Measurements from ENCODE around the gene IGF1R.
"Not testable (repeated sequence)": the region's sequence is repeated elsewhere in the genome, so short reads cannot be mapped to it uniquely, and the experiment has no call there.

IGF1R gene

DNA sequence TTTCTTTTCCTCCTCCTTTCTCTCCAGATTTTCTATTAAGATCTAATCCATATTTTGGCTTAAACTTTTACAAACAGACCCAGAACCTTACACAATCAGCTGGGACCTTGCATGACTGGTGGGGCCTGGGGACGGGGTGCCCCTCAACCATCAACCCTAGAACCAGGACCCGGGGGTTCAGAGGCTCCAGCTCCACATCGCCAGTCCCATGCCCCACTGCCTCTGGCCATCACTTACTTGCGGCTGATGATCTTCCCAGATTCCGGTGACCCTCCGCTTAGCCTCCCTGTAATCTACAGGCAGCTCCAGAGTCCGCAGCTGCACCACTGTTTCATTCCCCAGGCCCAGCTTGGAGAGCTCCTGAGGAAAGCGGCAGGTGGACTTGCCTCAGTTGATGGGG, 322.5 kb downstream of the IGF1R start:
- no peak for DNase-seq

DNA sequence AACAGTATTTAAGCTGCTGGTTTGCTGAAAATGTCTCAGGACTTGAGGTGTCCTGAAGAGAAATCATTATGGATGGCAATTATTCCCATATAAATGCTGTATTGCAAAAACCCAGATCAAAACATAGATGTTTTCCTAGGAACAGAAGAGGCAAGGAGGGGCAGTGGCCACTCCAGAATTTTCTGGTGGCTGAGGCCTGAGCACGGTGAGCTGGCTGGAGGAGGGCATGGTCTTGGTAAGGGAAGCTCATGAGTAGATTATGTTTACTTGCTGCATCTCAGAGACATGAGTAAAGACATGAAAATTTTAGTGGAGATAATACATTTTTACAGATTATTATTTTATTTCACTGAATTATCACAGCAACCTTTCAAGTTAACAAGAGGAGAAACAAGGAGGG, 328.2 kb downstream of the IGF1R start:
- DNase-seq = no peak

DNA sequence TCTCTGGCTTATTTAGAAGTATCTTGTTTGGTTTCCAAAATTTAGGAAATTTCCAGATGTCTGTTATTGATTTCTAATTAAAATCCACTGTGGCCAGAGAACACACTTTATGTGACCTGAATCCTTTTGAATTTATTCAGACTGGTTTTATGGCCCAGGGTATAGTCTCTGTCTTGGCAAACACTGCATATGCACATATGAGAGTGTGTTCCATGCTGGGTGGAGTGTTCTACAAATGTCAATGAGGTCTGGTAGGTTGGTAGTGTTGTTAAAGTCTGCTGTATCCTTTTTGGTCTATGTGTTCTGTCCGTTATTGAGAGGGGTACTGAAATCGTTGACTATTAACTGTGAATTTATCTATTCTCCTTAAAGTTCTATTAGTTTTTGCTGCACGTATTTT, 329.1 kb downstream of the IGF1R start:
- DNase-seq = no peak

DNA sequence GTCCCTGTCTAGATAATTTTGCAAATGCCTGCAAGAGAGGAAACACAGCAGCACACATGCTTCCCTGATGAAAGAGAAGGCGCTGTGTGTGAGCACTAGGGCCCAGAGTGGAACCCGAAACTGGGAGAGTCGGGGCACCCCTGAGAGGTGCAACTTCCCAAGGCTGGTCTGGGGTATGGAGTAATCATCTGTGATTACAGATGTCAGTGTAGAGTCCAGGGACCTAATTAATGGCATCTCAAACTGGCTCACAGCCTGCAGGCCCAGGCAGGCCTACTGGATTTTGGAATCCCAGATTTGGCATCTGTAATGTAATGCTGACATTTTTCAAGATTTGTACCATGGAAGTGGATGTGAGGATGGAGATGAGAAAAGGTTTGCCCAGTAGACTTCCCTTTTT, 329.8 kb downstream of the IGF1R start:
- DNase-seq = no peak

DNA sequence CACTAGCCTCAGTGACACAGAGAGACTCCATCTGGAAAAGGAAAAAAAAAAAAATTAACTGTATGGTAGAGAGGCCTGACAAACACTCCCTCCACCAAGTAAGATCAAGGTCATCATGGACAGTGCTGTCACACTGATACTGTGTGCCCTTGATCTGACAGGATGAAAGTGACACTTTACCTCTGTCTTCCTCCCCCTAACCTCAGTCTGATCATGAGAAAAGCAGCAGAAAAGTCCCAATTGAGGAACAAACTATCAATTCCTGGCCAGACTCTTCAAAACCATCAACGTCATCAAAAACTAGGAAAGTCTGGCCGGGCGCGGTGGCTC, 332.5 kb downstream of the IGF1R start:
- DNase-seq = no peak

DNA sequence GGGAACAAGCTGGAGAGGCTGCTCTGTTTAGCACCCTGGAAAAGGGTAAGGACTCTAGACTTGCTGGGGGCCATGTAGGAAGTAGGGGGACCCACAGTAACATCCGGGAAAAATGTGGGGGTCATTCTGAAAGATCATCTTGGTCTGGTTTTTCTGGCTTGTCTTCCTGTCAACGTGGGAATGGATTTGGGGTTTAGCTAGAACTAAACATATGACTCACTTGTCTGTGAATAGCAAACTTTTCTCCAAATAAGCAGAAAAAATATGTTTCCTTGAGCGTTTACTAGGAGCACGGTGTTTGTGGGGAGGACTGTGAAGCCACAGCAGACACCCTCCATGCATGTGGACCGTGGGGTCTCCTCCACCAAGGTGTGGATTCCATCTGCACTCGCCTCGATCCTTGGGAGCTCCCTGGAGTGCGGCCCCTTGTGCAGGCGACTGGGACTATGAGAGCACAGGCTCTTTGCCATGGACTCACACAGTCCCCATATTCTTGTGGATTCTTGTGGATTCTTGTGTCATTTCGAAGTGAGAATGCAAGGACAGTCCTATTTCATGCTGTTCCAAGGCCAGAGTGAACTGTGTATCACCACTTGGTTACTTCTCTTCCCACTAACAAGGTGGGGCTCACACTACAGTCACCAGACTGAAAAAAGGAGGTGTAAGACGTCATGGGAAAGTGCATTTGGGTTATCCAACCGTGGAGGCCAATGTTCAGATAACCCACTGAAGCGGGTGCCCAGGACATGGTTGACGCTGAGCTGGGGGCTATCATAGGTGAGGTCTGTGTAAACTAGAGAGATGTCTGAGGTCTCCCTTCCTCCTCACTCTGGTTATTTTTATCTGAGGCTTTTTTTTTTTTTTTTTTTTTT, 333.7 kb downstream of the IGF1R start:
- DNase-seq = no peak

DNA sequence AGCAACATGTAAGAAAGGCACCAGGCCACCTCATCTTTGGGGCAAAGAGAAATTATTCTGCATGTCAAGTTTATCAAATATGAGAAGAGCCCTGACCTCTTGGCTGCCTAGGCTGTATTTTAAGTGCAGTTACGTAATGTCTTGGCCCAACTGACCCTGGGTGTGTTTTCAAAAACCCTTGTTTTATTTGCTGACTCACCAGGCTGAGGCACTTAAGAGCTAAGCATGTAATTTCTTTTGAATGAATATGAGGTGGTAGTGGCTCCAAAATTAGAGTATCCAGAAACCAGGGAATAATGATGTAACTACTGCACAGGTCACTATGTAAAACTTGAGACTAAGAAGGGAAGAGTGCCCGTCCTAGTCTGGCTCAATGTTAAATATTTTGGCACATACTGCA, 335.0 kb downstream of the IGF1R start:
- DNase-seq = no peak

DNA sequence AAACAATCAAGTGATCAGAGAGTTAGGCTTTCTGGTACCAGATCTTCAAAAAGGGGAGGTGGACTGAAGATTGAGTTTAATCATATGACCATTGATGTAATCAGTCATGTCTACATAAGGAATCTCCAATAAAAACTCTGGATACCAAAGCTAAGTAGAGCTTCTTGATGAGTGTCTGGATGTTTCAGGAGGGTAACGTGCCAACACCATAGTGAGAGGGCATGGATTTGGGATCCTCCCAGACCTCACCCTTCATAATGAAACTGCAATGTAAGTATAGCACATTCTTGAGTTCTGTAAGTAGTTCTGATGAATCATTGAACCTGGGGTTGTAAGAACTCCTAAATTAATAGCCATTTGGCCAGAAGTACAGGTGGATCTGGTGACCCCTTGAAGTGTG, 337.9 kb downstream of the IGF1R start:
- DNase-seq = no peak

DNA sequence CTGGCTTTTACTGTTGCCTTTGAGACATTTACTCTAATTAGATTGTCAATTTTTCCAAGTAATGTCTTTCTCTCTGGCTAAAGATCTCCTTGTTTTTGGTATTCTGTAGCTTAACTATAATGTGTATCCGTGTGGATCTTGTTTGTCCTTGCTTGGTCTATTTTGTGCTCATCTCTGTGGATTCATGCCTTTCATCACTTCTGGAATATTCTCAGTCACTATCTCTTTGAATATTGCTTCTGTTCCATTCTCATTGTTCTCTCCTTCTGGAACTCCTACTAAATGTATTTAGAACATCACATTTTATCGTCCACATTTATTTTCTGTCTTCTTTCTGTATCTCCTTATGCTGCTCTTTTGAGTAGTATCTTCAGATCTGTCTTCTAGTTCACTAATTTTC, 346.6 kb downstream of the IGF1R start:
- DNase-seq = no peak

DNA sequence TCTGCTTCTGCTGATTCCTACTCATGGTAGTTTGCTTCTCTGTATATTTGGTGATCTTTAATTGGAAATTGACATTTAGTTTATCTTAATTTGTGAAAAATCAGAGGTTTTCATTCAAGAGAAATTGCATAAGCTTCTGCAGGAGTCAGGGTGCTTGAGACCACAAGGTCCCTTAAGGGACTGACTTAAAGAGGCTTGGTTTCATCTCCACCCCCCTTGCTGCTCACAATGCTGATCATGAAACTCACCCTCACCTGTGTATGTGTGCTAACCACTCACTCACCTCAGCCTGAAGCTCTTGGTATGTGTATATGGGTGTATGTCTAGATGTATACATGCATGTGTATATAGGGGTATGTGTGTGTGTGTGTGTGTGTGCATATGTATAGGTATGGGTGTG, 347.8 kb downstream of the IGF1R start:
- no peak for DNase-seq

DNA sequence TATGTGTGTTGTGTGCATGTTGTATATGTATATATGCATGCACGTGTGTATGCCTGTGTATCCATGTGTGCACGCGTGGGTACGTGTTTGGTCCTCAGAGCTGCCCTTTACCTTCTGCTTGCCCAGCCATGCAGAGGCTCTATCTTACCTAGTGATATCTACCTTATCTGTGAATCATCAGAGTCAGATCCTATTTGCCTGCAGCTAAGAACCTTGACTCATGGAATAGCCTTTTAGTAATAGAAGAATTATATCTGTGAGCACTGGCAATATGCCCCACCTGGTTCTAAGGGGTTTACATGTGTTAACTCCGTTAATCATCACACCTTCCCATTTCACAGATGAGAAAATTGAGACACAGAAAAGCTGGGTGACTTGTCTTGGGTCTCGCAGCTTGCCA, 348.3 kb downstream of the IGF1R start:
- DNase-seq = no peak

DNA sequence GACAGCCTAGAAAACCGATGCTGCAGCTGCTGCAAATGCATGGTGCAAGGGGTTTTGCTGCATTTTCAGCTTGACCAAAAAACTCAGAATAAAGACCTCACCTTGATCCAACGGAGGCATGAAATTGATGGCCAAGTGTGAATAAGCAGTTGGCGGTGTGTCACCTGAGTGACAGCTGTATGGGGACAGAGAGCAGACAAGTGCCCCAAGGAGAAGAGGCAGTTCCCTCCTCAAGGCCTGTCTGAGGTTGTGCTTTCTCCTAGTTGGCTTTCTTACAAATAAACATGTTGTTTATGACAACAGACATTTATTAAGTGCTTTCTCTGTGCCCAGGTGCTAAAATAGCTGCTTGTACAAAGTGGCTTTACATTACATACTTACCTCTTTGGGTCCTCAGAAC, 349.0 kb downstream of the IGF1R start:
- DNase-seq = no peak

DNA sequence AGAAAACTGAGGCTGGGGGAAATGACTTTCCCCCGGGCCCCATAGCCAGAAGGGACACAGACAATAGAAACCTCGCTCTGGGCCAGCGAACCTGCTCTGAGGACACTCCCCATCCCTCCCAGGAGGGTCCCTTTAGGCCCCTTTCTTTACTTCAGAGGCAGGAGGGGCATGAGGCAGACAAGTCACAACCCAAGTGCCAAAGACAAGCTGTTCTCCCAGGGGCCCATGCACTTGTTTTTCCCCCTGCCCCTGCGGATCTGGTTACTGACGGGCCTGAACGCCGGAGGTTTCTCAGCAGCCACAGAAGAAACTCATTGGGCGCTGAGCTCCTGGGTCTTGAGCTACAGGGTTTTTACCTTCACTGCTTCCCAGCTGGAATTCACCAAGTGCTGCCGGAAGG, 349.4 kb downstream of the IGF1R start:
- DNase-seq = no peak

DNA sequence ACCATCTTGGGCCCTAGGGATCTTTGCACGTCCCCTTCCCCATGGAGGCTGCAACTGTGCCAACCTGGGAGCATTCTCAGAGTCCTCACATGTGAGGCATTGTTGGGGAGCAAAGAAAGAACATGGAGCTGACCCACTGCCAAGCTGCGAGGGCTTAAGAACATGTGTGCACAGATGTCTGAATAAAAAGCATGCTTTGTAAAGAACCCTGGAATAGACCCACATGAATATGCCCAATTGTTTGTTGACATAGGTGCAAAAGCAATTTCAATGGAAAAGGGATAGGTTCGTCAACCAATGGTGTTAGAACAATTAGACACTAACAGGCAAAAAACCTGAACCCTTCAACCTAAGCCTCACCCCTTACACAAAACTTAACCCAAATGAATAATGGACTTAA, 349.9 kb downstream of the IGF1R start:
- DNase-seq = no peak

DNA sequence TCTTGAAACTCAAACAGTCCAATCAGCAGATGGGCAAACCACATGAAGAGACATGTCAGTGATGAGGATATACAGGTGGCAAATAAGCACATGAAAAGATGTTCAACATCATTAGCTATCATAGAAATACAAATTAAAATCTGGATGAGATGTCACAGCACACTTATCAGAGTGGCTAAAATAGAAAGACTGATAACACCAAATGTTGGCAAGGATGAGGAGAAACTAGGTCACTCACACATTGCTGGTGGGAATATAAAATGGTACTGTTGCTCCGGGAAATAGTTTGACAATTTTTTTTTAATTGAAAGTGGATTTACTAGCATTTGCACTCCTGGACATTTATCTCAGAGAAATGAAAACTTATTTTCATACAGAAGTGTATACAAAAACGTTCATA, 350.9 kb downstream of the IGF1R start:
- DNase-seq = no peak

DNA sequence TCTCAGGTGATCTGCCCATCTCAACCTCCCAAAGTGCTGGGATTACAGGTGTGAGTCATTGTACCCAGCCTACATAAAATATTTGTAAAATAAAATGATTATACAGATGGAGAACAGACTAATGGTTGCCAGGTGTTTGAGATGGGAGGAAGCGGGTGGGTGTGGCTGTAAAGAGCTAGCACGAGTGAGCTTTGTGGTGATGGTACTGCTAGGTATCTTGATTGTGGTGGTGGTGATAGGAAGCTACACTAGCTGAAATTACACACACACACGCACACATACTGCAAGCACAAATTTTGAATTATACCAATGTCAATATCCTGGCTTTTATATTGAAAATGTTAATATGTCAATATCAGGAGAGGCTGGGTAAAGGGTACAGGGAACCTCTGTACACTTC, 353.9 kb downstream of the IGF1R start:
- no peak for DNase-seq

DNA sequence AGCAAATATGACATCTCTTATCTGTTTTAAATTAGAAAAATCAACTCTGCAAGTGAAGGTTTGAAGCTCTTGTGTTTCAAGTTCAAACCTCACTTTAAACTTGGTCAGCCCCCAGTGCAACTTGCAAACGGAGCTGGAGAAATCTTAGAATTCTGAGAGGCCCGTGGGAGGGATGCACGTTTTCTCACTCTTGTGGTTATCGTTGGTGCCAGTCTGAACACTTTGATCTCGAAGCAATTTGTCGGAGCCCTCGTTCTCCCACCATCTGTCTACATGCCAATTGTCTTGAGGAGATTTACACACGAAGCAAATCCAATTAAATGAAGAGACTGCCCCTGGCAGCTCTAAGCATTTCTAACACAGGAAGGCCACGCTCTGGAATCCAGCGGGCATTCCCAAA, 355.0 kb downstream of the IGF1R start:
- not testable (repeated sequence) for DNase-seq

DNA sequence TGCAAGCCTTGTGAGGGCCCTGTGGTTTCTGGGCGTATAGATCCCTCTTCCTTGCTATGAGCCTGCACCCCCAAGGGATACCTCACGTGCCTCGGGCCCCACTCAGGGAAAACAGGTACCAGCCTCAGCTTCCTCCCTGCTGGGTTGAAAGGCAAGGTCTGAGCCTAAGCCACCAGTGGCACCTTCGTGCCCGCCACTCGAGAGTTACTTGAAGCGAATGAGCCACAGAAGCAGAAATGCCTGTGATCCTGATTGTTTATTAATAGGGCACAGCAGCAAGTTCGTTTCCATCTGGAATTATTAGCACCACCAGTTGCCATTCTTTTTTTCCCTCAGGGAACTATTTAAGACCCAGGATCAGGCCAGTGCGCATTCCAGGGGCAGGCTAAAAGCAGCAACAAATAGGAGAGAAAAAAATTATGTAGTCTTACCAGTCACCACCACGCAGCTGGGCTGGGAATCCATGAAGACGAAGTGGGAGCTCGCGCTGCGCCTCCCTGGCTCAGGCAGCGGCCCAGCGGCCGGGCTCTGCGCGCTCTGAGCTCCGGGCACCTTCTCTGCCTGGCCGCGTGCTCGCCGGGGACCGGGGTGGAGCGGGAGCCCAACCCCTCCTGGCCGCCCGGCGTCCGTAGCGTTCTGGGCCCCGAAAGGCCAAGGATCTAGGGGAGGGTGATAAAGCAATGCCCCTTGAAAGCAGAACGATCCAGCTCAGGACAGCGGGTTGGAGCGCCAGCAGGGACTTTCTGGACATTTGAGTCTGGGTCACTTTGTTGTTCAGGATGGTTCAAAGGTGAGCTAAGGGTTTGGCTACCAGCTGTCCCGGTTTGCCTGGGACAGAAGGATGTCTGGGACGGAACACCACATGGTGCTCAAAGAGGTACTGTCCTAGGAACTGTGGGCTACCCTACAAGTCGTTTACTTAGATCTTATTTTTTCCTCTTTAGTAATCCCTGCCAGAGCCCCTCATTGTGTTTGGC, 356.9 kb downstream of the IGF1R start:
- DNase-seq = not testable (repeated sequence)

DNA sequence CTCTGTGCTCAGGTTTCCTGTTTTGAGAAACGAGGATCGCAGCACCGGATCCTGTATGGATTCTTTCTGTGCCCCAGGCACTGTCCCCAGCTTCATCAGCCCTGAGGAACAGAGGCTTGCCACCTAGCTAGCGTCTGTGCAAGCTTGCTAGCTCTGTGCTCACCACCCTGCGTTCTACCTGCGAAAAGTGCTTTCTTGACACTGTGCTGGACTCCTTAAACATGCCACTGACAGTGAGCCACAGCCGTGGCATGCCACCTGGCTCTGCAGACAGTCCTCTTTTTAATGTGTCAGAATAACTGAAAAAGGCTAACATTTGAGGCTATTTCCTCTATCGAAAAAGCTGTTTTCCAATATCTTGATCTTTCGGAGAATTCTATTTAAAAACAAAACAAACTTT, 357.8 kb downstream of the IGF1R start:
- no peak for DNase-seq

DNA sequence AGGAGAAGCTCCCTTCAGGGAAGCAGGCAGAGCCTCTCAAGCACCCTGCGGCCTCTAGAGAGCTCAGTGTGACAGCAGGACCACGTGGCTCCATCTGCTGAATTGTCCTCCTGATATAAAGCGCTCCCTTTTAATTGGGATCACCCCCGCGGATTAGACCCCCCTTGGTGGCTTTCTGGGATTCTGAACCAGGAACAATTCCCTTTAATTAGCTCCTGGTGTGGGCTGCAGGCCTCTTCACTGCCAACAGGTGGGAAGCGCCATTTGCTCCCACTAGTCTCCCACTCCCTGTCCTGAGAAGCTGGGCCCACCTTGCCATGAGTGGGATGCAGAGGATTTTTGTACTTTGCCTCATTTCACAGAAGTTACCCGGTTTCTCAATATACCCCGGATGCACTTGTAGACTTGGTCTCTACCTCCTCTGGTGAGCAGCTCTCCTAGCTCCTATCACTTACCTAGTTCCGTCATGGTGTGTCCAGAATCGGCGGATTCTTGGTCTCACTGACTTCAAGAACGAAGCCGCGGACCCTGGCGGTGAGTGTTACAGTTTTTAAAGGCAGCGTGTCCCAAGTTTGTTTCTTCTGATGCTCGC, 358.7 kb downstream of the IGF1R start:
- no peak for DNase-seq

DNA sequence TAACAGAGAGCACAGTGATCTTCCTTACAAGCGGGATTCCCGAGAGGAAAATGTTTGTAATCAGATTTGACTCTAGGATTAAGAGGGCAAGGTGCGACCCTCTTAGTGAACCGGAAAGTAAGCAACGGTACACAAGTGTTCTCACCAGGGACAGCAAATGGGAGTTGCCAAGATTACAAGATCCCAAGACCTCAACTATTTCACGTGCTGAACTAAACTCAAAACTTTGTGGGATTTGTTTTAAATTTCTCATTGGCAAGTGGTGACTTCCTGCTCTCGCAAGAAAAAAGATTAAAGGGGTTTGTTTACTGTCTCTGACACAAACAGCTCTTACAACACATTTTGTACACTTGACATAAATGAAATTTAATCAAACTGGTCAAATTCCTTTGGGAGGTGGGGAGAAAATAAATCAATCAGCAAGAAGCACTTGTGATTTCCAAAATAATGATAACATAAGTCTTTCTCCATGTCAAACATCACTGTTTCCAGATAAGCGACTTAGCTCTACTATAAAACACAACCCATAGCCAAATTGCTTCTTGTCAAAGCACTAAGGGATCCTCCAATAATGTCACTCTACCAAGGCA, 361.5 kb downstream of the IGF1R start:
- DNase-seq = no peak

DNA sequence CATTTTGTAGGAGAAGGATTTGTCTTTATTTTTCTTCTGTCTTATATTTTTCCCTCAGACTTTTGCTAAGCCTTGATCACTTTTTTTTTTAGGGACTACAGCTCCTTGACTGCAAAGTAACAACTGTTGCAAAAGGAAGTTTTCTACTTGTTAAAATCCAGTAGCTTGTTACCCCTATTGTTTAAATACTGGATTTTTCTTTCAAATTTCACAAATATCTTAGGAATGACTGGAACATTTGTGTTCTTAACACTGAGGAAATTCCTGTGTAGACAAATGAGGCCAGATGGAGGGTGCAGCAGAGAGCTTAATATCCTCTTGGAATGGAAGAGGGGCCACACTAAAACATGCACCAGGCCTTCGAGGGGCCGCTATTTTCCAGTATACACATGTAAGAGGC, 362.4 kb downstream of the IGF1R start:
- DNase-seq = no peak

Data from NCI-H1694 treated with DMSO at 0.1 percent for 48 hours (cell line).